Right atrium auricular region (tissue), 2 donors: ENCODE data around the gene ITGA3. TPM values are rescaled to one million over a fixed set of nuclear protein-coding genes. Genes with fewer than 3 reads are reported as not detected.

Experiments
- DNase-seq: peaks from one replicate; pipeline ENCODE4 v3.0.0-alpha.2; 2019; ENCODE audit warnings: low spot score
- H3K27ac ChIP-seq, 2 donors: fragments of 200-600 bp; sonication (generic); 1 replicate in 1 of 2; 2 replicates in 1 of 2; pipeline ENCODE4 v1.5.1; 2016 to 2019
- H3K27me3 ChIP-seq, 2 donors: fragments of 200-600 bp; sonication (generic); one replicate each; pipeline versions ENCODE4 v1.5.1 to v1.6.0; 2017 to 2019
- H3K36me3 ChIP-seq: fragments of 200-600 bp; sonication (generic); one replicate; pipeline ENCODE4 v1.5.1; 2016
- H3K4me1 ChIP-seq, 2 donors: fragments of 200-600 bp; sonication (generic); one replicate each; pipeline versions ENCODE4 v1.5.1 to v1.6.0; 2017 to 2019
- H3K4me3 ChIP-seq, 2 donors: fragments of 200-600 bp; sonication (generic); 1 replicate in 1 of 2; 2 replicates in 1 of 2; pipeline ENCODE4 v1.5.1; 2017 to 2019; ENCODE audit warnings: mild to moderate bottlenecking in 1 of 2, moderate library complexity in 1 of 2
- H3K9me3 ChIP-seq, 2 donors: fragments of 200-600 bp; sonication (generic); one replicate each; pipeline ENCODE4 v1.5.1; 2019
- total RNA-seq, 2 donors: library from RNA; depleted of rRNA; stranded (reverse); fragments of >200 nt; gene quantifications; one replicate each; pipeline ENCODE4 v1.1.0, GENCODE V29; 2016
- TF ChIP-seq, protein P1 (sequence below), 2 donors: fragments of 200-600 bp; sonication (generic); IDR thresholded peaks; one replicate each; pipeline ENCODE4 v1.5.1; 2019; ENCODE audit warnings: antibody characterized with exemption in 2 of 2

ITGA3 gene
- total RNA-seq, 2 donors from 2014 or later, result 29.5 to 61.8 TPM

- H3K27me3 ChIP-seq, result no peaks in the 10 kb centered on the region
- H3K9me3 ChIP-seq, result no peaks in the 10 kb centered on the region
- DNase-seq, result no peak
- peaks cover 0 to 59% of the 10 kb centered on the region in 2 donors for H3K4me1 ChIP-seq
- peak overlapping the region; percentile 94 to 96 for H3K27ac ChIP-seq
- TF ChIP-seq, protein P1, sequence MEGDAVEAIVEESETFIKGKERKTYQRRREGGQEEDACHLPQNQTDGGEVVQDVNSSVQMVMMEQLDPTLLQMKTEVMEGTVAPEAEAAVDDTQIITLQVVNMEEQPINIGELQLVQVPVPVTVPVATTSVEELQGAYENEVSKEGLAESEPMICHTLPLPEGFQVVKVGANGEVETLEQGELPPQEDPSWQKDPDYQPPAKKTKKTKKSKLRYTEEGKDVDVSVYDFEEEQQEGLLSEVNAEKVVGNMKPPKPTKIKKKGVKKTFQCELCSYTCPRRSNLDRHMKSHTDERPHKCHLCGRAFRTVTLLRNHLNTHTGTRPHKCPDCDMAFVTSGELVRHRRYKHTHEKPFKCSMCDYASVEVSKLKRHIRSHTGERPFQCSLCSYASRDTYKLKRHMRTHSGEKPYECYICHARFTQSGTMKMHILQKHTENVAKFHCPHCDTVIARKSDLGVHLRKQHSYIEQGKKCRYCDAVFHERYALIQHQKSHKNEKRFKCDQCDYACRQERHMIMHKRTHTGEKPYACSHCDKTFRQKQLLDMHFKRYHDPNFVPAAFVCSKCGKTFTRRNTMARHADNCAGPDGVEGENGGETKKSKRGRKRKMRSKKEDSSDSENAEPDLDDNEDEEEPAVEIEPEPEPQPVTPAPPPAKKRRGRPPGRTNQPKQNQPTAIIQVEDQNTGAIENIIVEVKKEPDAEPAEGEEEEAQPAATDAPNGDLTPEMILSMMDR (IDR thresholded peaks at IDR 0.05), result no peak
- peak overlapping the region; percentile 78 to 95 for H3K4me3 ChIP-seq
- H3K36me3 ChIP-seq, result peaks cover 37% of the 10 kb centered on the region
These were observed 40.2 kb downstream of the ITGA3 start for GRCh38 chr17:50096092-50096491.

- Histone ChIP-seq H3K4me3 (peak overlapping the region; percentile 78 to 95), H3K27me3 (no peaks in the 10 kb centered on the region), H3K4me1 (peaks cover 0 to 66% of the 10 kb centered on the region in 2 donors), H3K36me3 (peaks cover 37% of the 10 kb centered on the region), H3K27ac (peak overlapping the region; percentile 94 to 96), H3K9me3 (no peaks in the 10 kb centered on the region)
- TF ChIP-seq, protein P1 (IDR thresholded peaks at IDR 0.05), result no peak
- no peak for DNase-seq
These were observed 40.8 kb downstream of the ITGA3 start for GRCh38 chr17:50096758-50097157.

DNA sequence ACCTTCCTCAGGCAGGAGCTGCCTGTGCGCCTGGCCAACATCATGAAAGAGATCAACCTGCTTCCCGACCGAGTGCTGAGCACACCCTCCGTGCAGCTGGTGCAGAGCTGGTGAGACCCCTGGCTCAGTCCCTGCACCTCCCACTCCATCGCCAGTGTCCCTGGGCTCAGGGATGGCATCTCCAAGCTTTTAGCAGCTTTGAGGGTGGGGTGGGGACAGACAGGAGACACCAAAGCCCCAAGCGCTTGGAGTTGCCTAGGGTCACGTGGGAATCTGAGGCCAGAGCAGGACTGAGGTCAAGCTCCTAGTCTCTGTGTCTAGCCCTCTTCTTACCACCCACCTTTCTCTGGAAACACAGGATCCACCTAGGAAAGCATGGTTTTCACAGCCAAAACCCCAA, 41.5 kb downstream of the ITGA3 start:
- H3K4me1 ChIP-seq, result peaks cover 0 to 71% of the 10 kb centered on the region in 2 donors
- TF ChIP-seq, protein P1 (IDR thresholded peaks at IDR 0.05), result no peak
- no peak for DNase-seq
- no peak overlapping the region for H3K4me3 ChIP-seq
- peaks cover 37% of the 10 kb centered on the region for H3K36me3 ChIP-seq
- no peaks in the 10 kb centered on the region for H3K9me3 ChIP-seq
- no peaks in the 10 kb centered on the region for H3K27me3 ChIP-seq
- H3K27ac ChIP-seq, result peak overlapping the region; percentile 94 to 96

GRCh38 chr17:50097926-50098325, 42.0 kb downstream of the ITGA3 start:
- peaks cover 37% of the 10 kb centered on the region for H3K36me3 ChIP-seq
- DNase-seq, result no peak
- H3K4me3 ChIP-seq, result no peak overlapping the region
- TF ChIP-seq, protein P1 (IDR thresholded peaks at IDR 0.05), result no peak
- no peaks in the 10 kb centered on the region for H3K9me3 ChIP-seq
- H3K27me3 ChIP-seq, result no peaks in the 10 kb centered on the region
- peak overlapping the region; percentile 94 to 96 for H3K27ac ChIP-seq
- peaks cover 0 to 76% of the 10 kb centered on the region in 2 donors for H3K4me1 ChIP-seq

DNA sequence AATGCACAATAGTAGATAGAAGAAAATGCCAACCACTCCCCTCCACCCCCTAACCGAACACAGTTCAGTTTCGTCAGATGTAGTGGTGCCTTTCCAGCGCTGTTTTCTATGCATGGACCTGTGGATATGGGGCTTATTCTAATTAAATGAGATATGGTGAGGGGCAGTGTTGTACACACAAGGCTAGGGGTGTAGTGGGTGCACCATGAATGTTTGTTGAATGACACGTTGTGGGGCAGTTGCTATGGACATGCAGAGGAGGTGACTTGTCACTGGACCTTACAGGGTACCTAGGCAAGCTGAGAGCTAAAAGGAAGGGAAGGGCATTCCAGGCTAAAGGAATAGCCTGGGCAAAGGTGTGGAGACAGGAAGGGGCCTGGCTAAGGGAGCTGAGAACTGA, 42.7 kb downstream of the ITGA3 start:
- TF ChIP-seq, protein P1 (IDR thresholded peaks at IDR 0.05), result no peak
- H3K27ac ChIP-seq, result peak overlapping the region; percentile 94 to 96
- H3K36me3 ChIP-seq, result peaks cover 37% of the 10 kb centered on the region
- H3K27me3 ChIP-seq, result no peaks in the 10 kb centered on the region
- H3K9me3 ChIP-seq, result no peaks in the 10 kb centered on the region
- peaks cover 0 to 82% of the 10 kb centered on the region in 2 donors for H3K4me1 ChIP-seq
- no peak overlapping the region for H3K4me3 ChIP-seq
- no peak for DNase-seq

DNA sequence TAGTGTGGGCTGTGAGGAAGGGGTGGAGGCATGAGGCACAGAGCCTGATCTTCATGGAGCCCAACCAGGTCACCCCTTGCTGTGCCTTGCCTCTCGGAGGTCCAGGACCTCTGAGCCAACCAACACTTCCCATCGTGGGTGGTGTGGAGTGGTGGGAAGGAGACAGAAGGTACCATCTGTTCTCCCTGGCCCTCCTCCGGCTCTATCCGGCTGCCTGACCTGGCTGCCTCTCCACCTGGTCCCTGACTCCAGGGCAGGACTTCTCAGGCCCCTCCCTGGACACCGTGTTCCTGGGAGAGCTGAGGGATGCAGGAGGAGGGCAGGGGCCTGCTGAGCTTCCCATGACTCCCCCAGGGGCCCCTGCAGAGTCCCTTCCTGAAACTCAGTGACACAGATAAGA, 43.1 kb downstream of the ITGA3 start:
- H3K27ac ChIP-seq, result peak overlapping the region; percentile 94 to 96
- TF ChIP-seq, protein P1 (IDR thresholded peaks at IDR 0.05), result no peak
- H3K27me3 ChIP-seq, result no peaks in the 10 kb centered on the region
- H3K36me3 ChIP-seq, result peaks cover 37% of the 10 kb centered on the region
- no peak for DNase-seq
- no peaks in the 10 kb centered on the region for H3K9me3 ChIP-seq
- peaks cover 0 to 84% of the 10 kb centered on the region in 2 donors for H3K4me1 ChIP-seq
- H3K4me3 ChIP-seq, result no peak overlapping the region
